Adrenal gland (tissue), 5 donors: ENCODE measurements around the gene CLEC16A.

Experiments
- POLR2A ChIP-seq, 2 donors: fragments of 450-650 bp; IDR thresholded peaks; one replicate each; pipeline ENCODE4 v1.6.1; 2017; ENCODE audit warnings: antibody characterized with exemption in 2 of 2, mild to moderate bottlenecking in 2 of 2, moderate library complexity in 1 of 2
- TF ChIP-seq, protein P1 (sequence below), 6 experiments: fragments of 450-650 bp in 4 of 6; fragments of 200-600 bp in 2 of 6; sonication (generic) in 1 of 6; IDR thresholded peaks; 1 replicate in 5 of 6; 2 replicates in 1 of 6; pipeline versions ENCODE4 v1.5.1 to v1.8.0; 2016 to 2021; ENCODE audit warnings: antibody characterized with exemption in 6 of 6, mild to moderate bottlenecking in 2 of 6, moderate library complexity in 1 of 6
- donor health status: DM: no; HTN: no; CAD: no.

DNA sequence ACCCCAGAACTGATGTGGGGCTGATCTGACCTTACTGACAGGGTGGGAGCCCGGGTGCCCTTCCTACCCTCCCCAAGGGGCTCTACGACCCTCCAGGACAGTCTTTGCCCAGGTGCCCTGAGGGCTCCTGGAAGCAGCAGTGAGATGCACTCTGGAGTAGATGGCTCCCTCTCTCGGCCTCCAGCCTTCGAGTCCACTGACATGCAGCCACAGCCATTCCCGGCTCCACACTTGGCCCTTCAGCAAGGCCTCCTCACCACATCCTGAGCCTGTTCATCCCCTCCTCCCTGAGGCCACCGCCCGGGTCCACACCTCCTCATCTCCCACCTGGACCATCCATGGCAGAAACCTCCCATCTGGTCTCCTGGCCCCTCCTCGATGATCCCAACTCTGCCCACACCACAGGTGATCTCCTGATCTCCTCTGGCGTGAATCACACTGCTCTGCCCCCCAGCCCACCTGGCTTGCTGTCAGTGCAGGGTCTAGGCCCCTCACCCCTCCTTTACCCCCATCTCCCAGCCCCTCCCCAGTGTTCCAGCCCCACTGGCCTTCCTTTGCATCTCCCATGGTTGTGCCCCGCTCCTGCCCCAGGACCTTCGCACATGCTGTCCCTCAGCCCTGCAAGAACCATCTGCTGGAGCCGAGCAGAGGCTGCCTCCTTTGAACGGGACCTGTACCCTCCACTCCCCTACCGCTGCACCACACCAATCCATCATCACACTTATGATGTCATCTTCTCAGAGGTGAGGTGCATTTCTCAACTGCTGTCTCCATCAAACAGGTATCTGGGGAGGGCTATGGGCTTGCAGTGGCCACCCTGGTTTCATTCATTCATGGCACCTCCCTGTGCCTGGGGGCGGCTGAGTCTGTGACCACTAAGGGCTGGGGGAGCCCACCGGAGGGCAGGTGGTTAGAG lies 267.0 kb downstream of the CLEC16A start:
- TF ChIP-seq, protein P1, sequence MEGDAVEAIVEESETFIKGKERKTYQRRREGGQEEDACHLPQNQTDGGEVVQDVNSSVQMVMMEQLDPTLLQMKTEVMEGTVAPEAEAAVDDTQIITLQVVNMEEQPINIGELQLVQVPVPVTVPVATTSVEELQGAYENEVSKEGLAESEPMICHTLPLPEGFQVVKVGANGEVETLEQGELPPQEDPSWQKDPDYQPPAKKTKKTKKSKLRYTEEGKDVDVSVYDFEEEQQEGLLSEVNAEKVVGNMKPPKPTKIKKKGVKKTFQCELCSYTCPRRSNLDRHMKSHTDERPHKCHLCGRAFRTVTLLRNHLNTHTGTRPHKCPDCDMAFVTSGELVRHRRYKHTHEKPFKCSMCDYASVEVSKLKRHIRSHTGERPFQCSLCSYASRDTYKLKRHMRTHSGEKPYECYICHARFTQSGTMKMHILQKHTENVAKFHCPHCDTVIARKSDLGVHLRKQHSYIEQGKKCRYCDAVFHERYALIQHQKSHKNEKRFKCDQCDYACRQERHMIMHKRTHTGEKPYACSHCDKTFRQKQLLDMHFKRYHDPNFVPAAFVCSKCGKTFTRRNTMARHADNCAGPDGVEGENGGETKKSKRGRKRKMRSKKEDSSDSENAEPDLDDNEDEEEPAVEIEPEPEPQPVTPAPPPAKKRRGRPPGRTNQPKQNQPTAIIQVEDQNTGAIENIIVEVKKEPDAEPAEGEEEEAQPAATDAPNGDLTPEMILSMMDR (IDR thresholded peaks at IDR 0.05), result no peak
- TF ChIP-seq POLR2A (IDR thresholded peaks at IDR 0.05), result no peak
